PC-9 (cell line): ENCODE data around the gene BAK1.
"Not testable (repeated sequence)": the region's sequence is repeated elsewhere in the genome, so short reads cannot be mapped to it uniquely, and the experiment has no call there.

ENCODE experiments used
- EZH2 ChIP-seq: fragments of 200-600 bp; sonication (generic); IDR thresholded peaks from 2 replicates; pipeline ENCODE4 v1.8.0; 2017; ENCODE audit warnings: antibody characterized with exemption, low read depth
- TF ChIP-seq, protein P1 (sequence below): fragments of 200-600 bp; sonication (generic); conservative IDR thresholded peaks from 2 replicates; pipeline ENCODE4 v1.6.1; 2017; ENCODE audit warnings: mixed run types, antibody characterized with exemption, mild to moderate bottlenecking, moderate library complexity

DNA sequence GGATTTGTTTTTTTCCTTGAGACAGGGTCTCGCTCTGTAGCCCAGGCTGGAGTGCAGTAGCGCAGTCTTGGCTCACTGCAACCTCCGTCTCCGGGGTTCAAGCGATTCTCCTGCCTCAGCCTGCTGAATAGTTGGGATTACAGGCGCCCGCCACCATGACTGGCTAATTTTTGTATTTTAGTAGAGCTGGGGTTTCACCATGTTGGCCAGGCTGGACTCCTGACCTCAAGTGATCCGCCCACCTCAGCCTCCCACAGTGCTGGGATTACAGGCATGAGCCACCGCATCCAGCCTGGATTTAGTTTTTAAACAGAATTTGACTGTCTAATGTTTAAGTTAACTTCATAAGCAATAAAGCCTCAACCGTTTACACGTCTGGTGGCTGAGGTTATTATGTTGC lies 34.8 kb downstream of the BAK1 start:
- TF ChIP-seq, protein P1, sequence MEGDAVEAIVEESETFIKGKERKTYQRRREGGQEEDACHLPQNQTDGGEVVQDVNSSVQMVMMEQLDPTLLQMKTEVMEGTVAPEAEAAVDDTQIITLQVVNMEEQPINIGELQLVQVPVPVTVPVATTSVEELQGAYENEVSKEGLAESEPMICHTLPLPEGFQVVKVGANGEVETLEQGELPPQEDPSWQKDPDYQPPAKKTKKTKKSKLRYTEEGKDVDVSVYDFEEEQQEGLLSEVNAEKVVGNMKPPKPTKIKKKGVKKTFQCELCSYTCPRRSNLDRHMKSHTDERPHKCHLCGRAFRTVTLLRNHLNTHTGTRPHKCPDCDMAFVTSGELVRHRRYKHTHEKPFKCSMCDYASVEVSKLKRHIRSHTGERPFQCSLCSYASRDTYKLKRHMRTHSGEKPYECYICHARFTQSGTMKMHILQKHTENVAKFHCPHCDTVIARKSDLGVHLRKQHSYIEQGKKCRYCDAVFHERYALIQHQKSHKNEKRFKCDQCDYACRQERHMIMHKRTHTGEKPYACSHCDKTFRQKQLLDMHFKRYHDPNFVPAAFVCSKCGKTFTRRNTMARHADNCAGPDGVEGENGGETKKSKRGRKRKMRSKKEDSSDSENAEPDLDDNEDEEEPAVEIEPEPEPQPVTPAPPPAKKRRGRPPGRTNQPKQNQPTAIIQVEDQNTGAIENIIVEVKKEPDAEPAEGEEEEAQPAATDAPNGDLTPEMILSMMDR, result not testable (repeated sequence)
- TF ChIP-seq EZH2, result not testable (repeated sequence)
